UCSD-AML1 (cell line): Measurements from ENCODE around the gene ABCE1.

Source experiments
- DNase-seq: peaks from one replicate; lab custom pipeline; 2025; ENCODE audit not compliant: unreplicated experiment; lab: John Stamatoyannopoulos, UW

The ABCE1 gene

GRCh38 chr4:145176641-145177432 is 78.7 kb downstream of the ABCE1 start:
- DNase-seq = no peak

DNA sequence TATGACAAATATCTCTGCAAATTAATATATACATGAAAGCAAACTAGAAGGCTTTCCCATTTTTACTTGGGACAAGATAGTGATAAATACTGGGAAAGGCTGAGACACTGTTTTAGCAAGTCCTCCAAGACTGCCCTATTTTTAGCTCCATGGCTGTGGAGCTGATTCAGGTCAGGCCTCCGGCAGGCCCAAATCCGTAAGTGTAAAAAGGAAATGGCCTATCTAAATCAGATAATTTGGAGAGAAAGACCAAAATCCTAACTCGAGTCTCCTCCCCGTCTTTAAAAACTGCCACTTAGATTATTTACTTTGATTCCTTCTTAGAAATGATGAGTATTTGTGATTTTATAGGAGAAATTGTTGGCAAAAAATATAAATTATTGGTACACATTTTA is 79.4 kb downstream of the ABCE1 start:
- DNase-seq = no peak

- no peak for DNase-seq
Measured at GRCh38 chr4:145177906-145178538, 79.9 kb downstream of the ABCE1 start.

DNA sequence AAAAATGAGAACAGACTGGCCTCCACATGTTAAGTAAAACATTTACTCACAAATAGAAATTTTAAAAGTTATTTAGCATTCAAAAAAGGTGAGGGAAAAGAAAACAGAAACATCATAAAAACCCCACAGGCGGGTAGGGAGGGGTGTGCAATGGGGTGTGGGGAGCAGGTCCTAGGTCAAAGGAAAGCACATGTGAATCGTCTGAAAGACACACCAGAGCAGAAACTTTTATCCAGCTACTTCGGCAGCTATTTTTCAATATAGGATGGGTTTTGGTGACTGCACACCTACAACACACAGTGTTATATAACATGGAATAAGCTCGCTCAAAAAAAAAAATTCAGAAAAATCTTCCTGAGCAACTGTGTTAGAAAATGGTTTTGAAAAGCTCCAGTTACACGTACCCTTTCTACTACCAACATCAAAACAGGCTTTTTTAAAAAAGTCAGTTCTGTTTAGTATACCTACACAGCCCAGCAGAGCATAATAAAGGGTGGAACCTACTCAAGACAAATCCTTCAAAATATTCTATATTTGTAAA is 80.7 kb downstream of the ABCE1 start:
- DNase-seq = no peak
